ENCODE results near the gene CDKL1. TPM values are rescaled to one million over a fixed set of nuclear protein-coding genes. Genes with fewer than 3 reads are reported as not detected.
A peak's percentile ranks its signal among the peaks of the same experiment; 100 is the strongest.

CDKL1 gene
- total RNA-seq, 1 experiment from 2014 or later: 11.3 TPM

DNA sequence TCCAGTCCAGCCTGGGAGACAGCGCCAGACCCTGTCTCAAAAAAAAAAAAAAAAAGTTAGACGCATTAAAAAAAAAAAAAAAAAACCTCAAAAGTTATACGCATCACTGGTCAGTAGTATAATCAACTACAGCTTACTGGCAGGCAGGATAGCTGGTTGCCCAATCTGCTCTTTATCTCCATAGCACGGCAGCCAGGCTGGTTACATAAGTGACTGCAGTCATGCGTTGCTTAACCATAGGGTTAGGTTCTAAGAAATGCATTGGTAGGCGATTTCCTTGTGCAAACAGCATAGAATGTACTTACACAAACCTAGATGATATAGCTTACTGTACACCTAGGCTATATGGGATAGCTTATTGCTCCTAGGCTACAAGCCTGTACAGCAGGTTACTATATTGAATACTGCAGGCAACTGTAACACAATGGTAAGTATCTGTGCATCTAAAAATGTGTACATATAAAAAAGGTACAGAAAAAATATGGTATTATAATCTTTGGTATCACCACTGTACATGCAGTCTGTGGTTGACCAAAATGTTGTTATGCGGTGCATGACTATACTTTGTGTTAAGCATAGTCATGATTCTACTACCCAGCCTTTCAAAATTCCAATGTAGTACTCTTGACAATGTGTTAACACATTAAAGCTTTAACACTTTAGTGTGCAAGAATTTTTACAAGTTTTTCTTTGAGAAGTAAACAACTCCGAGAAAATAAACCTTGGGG is 92.8 kb downstream of the CDKL1 start:
- Histone ChIP-seq H3K4me3 (ENCODE audit: low read depth, low read length, poor library complexity, severe bottlenecking) (no peak overlapping the region), H3K27me3 (replicated peaks; ENCODE audit: insufficient read depth, low read depth, low read length, poor library complexity) (no peaks in the 10 kb centered on the region), H3K9me3 (ENCODE audit: low read depth, low read length, poor library complexity, severe bottlenecking) (no peaks in the 10 kb centered on the region), H3K36me3 (ENCODE audit: insufficient read depth, low read length, poor library complexity, severe bottlenecking) (peaks cover 7% of the 10 kb centered on the region), H3K27ac (ENCODE audit: low read depth, low read length, poor library complexity, severe bottlenecking) (no peak overlapping the region), H3K4me1 (ENCODE audit: insufficient read depth, low read length, poor library complexity, severe bottlenecking) (no peaks in the 10 kb centered on the region)
- intact Hi-C loops (cut with micrococcal nuclease; ENCODE audit: unreplicated experiment): no loop called here
- ChIA-PET POLR2A (ENCODE audit: low non-redundant PET) (interaction anchor here (0.6 kb wide), 1 partner anchor 8 kb away, joined by 6 read pairs; the partner anchor contains the start of genes DMAC2L and L2HGDH), CTCF (no interaction called here)
- no peak for TF ChIP-seq EZH2 (IDR thresholded peaks at IDR 0.05; ENCODE audit: borderline replicate concordance, low read depth, low read length, poor library complexity, severe bottlenecking)
- TF ChIP-seq, protein P1, sequence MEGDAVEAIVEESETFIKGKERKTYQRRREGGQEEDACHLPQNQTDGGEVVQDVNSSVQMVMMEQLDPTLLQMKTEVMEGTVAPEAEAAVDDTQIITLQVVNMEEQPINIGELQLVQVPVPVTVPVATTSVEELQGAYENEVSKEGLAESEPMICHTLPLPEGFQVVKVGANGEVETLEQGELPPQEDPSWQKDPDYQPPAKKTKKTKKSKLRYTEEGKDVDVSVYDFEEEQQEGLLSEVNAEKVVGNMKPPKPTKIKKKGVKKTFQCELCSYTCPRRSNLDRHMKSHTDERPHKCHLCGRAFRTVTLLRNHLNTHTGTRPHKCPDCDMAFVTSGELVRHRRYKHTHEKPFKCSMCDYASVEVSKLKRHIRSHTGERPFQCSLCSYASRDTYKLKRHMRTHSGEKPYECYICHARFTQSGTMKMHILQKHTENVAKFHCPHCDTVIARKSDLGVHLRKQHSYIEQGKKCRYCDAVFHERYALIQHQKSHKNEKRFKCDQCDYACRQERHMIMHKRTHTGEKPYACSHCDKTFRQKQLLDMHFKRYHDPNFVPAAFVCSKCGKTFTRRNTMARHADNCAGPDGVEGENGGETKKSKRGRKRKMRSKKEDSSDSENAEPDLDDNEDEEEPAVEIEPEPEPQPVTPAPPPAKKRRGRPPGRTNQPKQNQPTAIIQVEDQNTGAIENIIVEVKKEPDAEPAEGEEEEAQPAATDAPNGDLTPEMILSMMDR (conservative IDR thresholded peaks at IDR 0.05; ENCODE audit: low read depth, low read length): no peak
- BruUV-seq (replicated peaks): no TSS peak
- peak; percentile 23 for DNase-seq (ENCODE audit: low spot score)

DNA sequence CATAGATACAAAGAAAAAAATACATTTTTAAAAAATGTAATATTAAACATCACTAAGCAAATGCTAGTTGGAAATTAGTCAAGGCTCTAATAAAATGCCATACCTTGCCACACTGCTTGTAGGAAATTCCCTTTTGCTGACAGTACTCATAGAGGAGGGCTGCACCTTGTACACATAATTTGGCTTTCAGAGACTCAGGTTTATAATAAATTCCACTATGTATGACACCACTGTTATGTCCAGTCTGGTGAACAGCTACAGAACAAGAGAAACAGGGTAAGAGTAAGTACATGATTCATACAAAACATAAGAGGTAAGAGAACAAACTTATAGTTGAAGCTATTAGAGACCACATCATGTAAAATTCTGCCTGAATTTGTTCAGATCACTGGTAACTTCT is 94.8 kb downstream of the CDKL1 start:
- H3K36me3 ChIP-seq (ENCODE audit: insufficient read depth, low read length, poor library complexity, severe bottlenecking): peaks cover 7% of the 10 kb centered on the region
- H3K4me3 ChIP-seq (ENCODE audit: low read depth, low read length, poor library complexity, severe bottlenecking): no peak overlapping the region
- no peaks in the 10 kb centered on the region for H3K4me1 ChIP-seq (ENCODE audit: insufficient read depth, low read length, poor library complexity, severe bottlenecking)
- ChIA-PET POLR2A (ENCODE audit: low non-redundant PET) (no interaction called here), CTCF (no interaction called here)
- no TSS peak for BruUV-seq (replicated peaks)
- H3K27me3 ChIP-seq (replicated peaks; ENCODE audit: insufficient read depth, low read depth, low read length, poor library complexity): no peaks in the 10 kb centered on the region
- intact Hi-C loops (cut with micrococcal nuclease; ENCODE audit: unreplicated experiment): no loop called here
- H3K27ac ChIP-seq (ENCODE audit: low read depth, low read length, poor library complexity, severe bottlenecking): no peak overlapping the region
- DNase-seq (ENCODE audit: low spot score): no peak
- TF ChIP-seq, protein P1 (conservative IDR thresholded peaks at IDR 0.05; ENCODE audit: low read depth, low read length): no peak
- TF ChIP-seq EZH2 (IDR thresholded peaks at IDR 0.05; ENCODE audit: borderline replicate concordance, low read depth, low read length, poor library complexity, severe bottlenecking): no peak
- no peaks in the 10 kb centered on the region for H3K9me3 ChIP-seq (ENCODE audit: low read depth, low read length, poor library complexity, severe bottlenecking)

DNA sequence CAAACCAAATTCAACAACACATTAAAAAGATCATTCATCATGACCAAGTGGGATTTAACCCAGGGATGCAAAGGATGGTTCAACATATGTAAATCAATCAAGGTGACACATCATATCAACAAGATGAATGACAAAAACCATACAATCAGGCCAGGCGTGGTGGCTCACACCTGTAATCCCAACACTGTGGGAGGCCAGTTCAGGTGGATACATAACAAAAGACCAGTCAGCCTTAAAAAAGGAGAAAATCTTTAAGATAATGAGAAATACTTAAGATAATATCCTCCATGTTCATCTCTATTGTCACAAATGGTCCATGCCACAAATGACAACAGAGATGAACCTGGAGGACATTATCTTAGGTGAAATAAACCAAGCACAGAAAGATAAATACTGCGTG is 97.1 kb downstream of the CDKL1 start:
- no peak overlapping the region for H3K27ac ChIP-seq (ENCODE audit: low read depth, low read length, poor library complexity, severe bottlenecking)
- TF ChIP-seq, protein P1 (conservative IDR thresholded peaks at IDR 0.05; ENCODE audit: low read depth, low read length): no peak
- TF ChIP-seq EZH2 (IDR thresholded peaks at IDR 0.05; ENCODE audit: borderline replicate concordance, low read depth, low read length, poor library complexity, severe bottlenecking): no peak
- no peak overlapping the region for H3K4me3 ChIP-seq (ENCODE audit: low read depth, low read length, poor library complexity, severe bottlenecking)
- CTCF ChIA-PET: no interaction called here
- no TSS peak for BruUV-seq (replicated peaks)
- no peak for DNase-seq (ENCODE audit: low spot score)
- no peaks in the 10 kb centered on the region for H3K27me3 ChIP-seq (replicated peaks; ENCODE audit: insufficient read depth, low read depth, low read length, poor library complexity)
- no peaks in the 10 kb centered on the region for H3K9me3 ChIP-seq (ENCODE audit: low read depth, low read length, poor library complexity, severe bottlenecking)
- intact Hi-C loops (cut with micrococcal nuclease; ENCODE audit: unreplicated experiment): no loop called here
- peaks cover 7% of the 10 kb centered on the region for H3K36me3 ChIP-seq (ENCODE audit: insufficient read depth, low read length, poor library complexity, severe bottlenecking)
- POLR2A ChIA-PET (ENCODE audit: low non-redundant PET): no interaction called here
- H3K4me1 ChIP-seq (ENCODE audit: insufficient read depth, low read length, poor library complexity, severe bottlenecking): no peaks in the 10 kb centered on the region
